Colonic mucosa (tissue), 4 donors: ENCODE data around the gene CCDC27. TPM values are rescaled to one million over a fixed set of nuclear protein-coding genes. Genes with fewer than 3 reads are reported as not detected.

ENCODE experiments used
- DNase-seq: peaks from one replicate; pipeline ENCODE4 v3.0.0-alpha.2; 2020
- H3K27ac ChIP-seq: fragments of 200-600 bp; one replicate; pipeline ENCODE4 v1.8.0; 2021
- H3K27me3 ChIP-seq: fragments of 200-600 bp; one replicate; pipeline ENCODE4 v1.8.0; 2021
- H3K36me3 ChIP-seq: fragments of 200-600 bp; one replicate; pipeline ENCODE4 v1.8.0; 2021
- H3K4me1 ChIP-seq: fragments of 200-600 bp; one replicate; pipeline ENCODE4 v1.8.0; 2021; ENCODE audit warnings: mild to moderate bottlenecking
- H3K4me3 ChIP-seq: fragments of 200-600 bp; one replicate; pipeline ENCODE4 v1.8.0; 2021
- H3K9ac ChIP-seq, 2 donors: one replicate each; pipeline ENCODE4 v1.7.0; 2013; ENCODE audit warnings: control low read depth in 2 of 2, low read depth in 2 of 2, low read length in 2 of 2
- H3K9me3 ChIP-seq: fragments of 200-600 bp; one replicate; pipeline ENCODE4 v1.8.0; 2021
- intact Hi-C: fragments of 100-400 bp; cut with DNase I; formaldehyde crosslinking; loops from one replicate; pipeline ENCODE4 v1.14.1; 2022
- total RNA-seq, 2 donors: library from RNA; stranded (reverse); fragmentation: NEBNext Ultra II Directional in 1 of 2; extraction: Animal tissue kit (Norgen Biotek cat#: 25700) in 1 of 2; gene quantifications; one replicate each; pipeline ENCODE4 v1.2.1, GENCODE V29; 2021
- TF ChIP-seq, protein P1 (sequence below): fragments of 200-600 bp; IDR thresholded peaks from one replicate; pipeline ENCODE4 v1.8.0; 2022; ENCODE audit warnings: antibody characterized with exemption, mild to moderate bottlenecking
- donor health status: healthy.
- donor health status: DM: no; HTN: no; CAD: no.
- donor health status: DM: no; HTN: no; CAD: no.

CCDC27 gene
- total RNA-seq, 2 donors from 2014 or later, result not detected

- H3K4me1 ChIP-seq, result no peaks in the 10 kb centered on the region
- no peak for DNase-seq
- no peaks in the 10 kb centered on the region for H3K36me3 ChIP-seq
- TF ChIP-seq, protein P1, sequence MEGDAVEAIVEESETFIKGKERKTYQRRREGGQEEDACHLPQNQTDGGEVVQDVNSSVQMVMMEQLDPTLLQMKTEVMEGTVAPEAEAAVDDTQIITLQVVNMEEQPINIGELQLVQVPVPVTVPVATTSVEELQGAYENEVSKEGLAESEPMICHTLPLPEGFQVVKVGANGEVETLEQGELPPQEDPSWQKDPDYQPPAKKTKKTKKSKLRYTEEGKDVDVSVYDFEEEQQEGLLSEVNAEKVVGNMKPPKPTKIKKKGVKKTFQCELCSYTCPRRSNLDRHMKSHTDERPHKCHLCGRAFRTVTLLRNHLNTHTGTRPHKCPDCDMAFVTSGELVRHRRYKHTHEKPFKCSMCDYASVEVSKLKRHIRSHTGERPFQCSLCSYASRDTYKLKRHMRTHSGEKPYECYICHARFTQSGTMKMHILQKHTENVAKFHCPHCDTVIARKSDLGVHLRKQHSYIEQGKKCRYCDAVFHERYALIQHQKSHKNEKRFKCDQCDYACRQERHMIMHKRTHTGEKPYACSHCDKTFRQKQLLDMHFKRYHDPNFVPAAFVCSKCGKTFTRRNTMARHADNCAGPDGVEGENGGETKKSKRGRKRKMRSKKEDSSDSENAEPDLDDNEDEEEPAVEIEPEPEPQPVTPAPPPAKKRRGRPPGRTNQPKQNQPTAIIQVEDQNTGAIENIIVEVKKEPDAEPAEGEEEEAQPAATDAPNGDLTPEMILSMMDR, result no peak
- no peak overlapping the region for H3K9ac ChIP-seq
- intact Hi-C loops, result no loop called here
- no peak overlapping the region for H3K4me3 ChIP-seq
- H3K27ac ChIP-seq, result no peak overlapping the region
- H3K9me3 ChIP-seq, result no peaks in the 10 kb centered on the region
- no peaks in the 10 kb centered on the region for H3K27me3 ChIP-seq
Measured at GRCh38 chr1:3821004-3821403, 68.8 kb downstream of the CCDC27 start.

Other genes starting within 250 kb of the CCDC27 start
- gene MEGF6, start 140.9 kb upstream of the CCDC27 start, total RNA-seq, result 1 to 10 TPM; 5.2 to 6.4 TPM
- 10 to 100 TPM; 63.0 to 81.5 TPM for gene TPRG1L, start 127.4 kb upstream of the CCDC27 start, total RNA-seq
- 10 to 100 TPM; 19.9 to 24.2 TPM for gene WRAP73, start 102.3 kb upstream of the CCDC27 start, total RNA-seq
- under 1 TPM; 0.29 to 0.42 TPM for gene TP73, start 99.9 kb upstream of the CCDC27 start, total RNA-seq
- 1 to 10 TPM; 1.9 to 2.4 TPM for gene SMIM1, start 20.3 kb downstream of the CCDC27 start, total RNA-seq
- gene LRRC47, start 44.0 kb downstream of the CCDC27 start, total RNA-seq, result 10 to 100 TPM; 31.9 to 42.7 TPM
- gene CEP104, start 104.8 kb downstream of the CCDC27 start, total RNA-seq, result 10 to 100 TPM; 41.1 to 52.7 TPM
- gene DFFB, start 105.0 kb downstream of the CCDC27 start, total RNA-seq, result 10 to 100 TPM in 1 of 2 donors, 1 to 10 TPM in 1; 4.5 to 10.7 TPM
- gene C1orf174, start 147.8 kb downstream of the CCDC27 start, total RNA-seq, result 10 to 100 TPM; 19.4 to 32.8 TPM